Measurements from ENCODE around the gene GAS7.

GAS7 gene

GRCh38 chr17:9905078-9905415, 293.4 kb downstream of the GAS7 start, which contains the start of gene RCVRN:
Gene RCVRN, minus strand, starts transcription at chr17:9905271. Its CDS starts 91 bp downstream, at chr17:9905180.
- TF ChIP-seq FOXK2 (IDR thresholded peaks at IDR 0.05) (no peak), NFRKB (IDR thresholded peaks at IDR 0.05) (no peak), BHLHE40 (IDR thresholded peaks at IDR 0.05; ENCODE audit: borderline replicate concordance) (no peak), ARNT (IDR thresholded peaks at IDR 0.05) (no peak), CTBP1 (IDR thresholded peaks at IDR 0.05; ENCODE audit: borderline replicate concordance) (no peak), ELF4 (IDR thresholded peaks at IDR 0.05) (no peak), TARDBP (IDR thresholded peaks at IDR 0.05) (no peak), FOXM1 (IDR thresholded peaks at IDR 0.05; ENCODE audit: borderline replicate concordance) (no peak), ZNF384 (IDR thresholded peaks at IDR 0.05) (no peak), SUZ12 (IDR thresholded peaks at IDR 0.05) (no peak), FOXA1 (IDR thresholded peaks at IDR 0.05) (no peak), L3MBTL2 (conservative IDR thresholded peaks at IDR 0.05) (no peak), HDGF (IDR thresholded peaks at IDR 0.05; ENCODE audit: borderline replicate concordance) (no peak), LEF1 (IDR thresholded peaks at IDR 0.05; ENCODE audit: borderline replicate concordance) (no peak), PKNOX1 (IDR thresholded peaks at IDR 0.05) (no peak), SP1 (IDR thresholded peaks at IDR 0.05) (no peak)
- CTCF ChIA-PET, result interaction anchor here (0.6 kb wide), 1 partner anchor 27 kb away, joined by 5 read pairs; no protein-coding TSS in a partner anchor
- no peak for DNase-seq (ENCODE audit: extremely low spot score)
- POLR2A ChIA-PET, result no interaction called here

GRCh38 chr17:9904277-9905077, 293.9 kb downstream of the GAS7 start:
- TF ChIP-seq TARDBP (IDR thresholded peaks at IDR 0.05), result no peak
- no peak for TF ChIP-seq SP1 (IDR thresholded peaks at IDR 0.05)
- no peak for TF ChIP-seq BHLHE40 (IDR thresholded peaks at IDR 0.05; ENCODE audit: borderline replicate concordance)
- TF ChIP-seq NFRKB (IDR thresholded peaks at IDR 0.05), result no peak
- TF ChIP-seq LEF1 (IDR thresholded peaks at IDR 0.05; ENCODE audit: borderline replicate concordance), result no peak
- TF ChIP-seq ZNF384 (IDR thresholded peaks at IDR 0.05), result no peak
- no peak for TF ChIP-seq PKNOX1 (IDR thresholded peaks at IDR 0.05)
- TF ChIP-seq FOXK2 (IDR thresholded peaks at IDR 0.05), result no peak
- no peak for TF ChIP-seq SUZ12 (IDR thresholded peaks at IDR 0.05)
- no peak for TF ChIP-seq FOXM1 (IDR thresholded peaks at IDR 0.05; ENCODE audit: borderline replicate concordance)
- no peak for TF ChIP-seq ELF4 (IDR thresholded peaks at IDR 0.05)
- TF ChIP-seq L3MBTL2 (conservative IDR thresholded peaks at IDR 0.05), result no peak
- no peak for TF ChIP-seq FOXA1 (IDR thresholded peaks at IDR 0.05)
- no peak for TF ChIP-seq HDGF (IDR thresholded peaks at IDR 0.05; ENCODE audit: borderline replicate concordance)
- no peak for TF ChIP-seq CTBP1 (IDR thresholded peaks at IDR 0.05; ENCODE audit: borderline replicate concordance)
- no peak for TF ChIP-seq ARNT (IDR thresholded peaks at IDR 0.05)
- ChIA-PET CTCF (interaction anchor here (0.6 to 0.7 kb wide), 2 partner anchors 77 to 215 kb away, joined by 3 to 7 read pairs; no protein-coding TSS in a partner anchor), POLR2A (no interaction called here)
- no peak for DNase-seq (ENCODE audit: extremely low spot score)

- CTCF ChIA-PET, result no interaction called here
- TF ChIP-seq NFRKB (IDR thresholded peaks at IDR 0.05) (no peak), FOXM1 (IDR thresholded peaks at IDR 0.05; ENCODE audit: borderline replicate concordance) (no peak), HDGF (IDR thresholded peaks at IDR 0.05; ENCODE audit: borderline replicate concordance) (no peak), PKNOX1 (IDR thresholded peaks at IDR 0.05) (no peak), L3MBTL2 (conservative IDR thresholded peaks at IDR 0.05) (no peak), BHLHE40 (IDR thresholded peaks at IDR 0.05; ENCODE audit: borderline replicate concordance) (no peak), FOXA1 (IDR thresholded peaks at IDR 0.05) (no peak), ELF4 (IDR thresholded peaks at IDR 0.05) (no peak), LEF1 (IDR thresholded peaks at IDR 0.05; ENCODE audit: borderline replicate concordance) (no peak), FOXK2 (IDR thresholded peaks at IDR 0.05) (no peak), SP1 (IDR thresholded peaks at IDR 0.05) (no peak), ARNT (IDR thresholded peaks at IDR 0.05) (no peak), SUZ12 (IDR thresholded peaks at IDR 0.05) (no peak)
- no peak for DNase-seq (ENCODE audit: extremely low spot score)
- POLR2A ChIA-PET, result no interaction called here
These were observed 296.3 kb downstream of the GAS7 start for GRCh38 chr17:9902120-9902519.

- ChIA-PET CTCF (interaction anchor here (0.9 to 1.0 kb wide), 2 partner anchors 10 to 11 kb away, joined by 3 read pairs; no protein-coding TSS in a partner anchor), POLR2A (no interaction called here)
- no peak for TF ChIP-seq FOXM1 (IDR thresholded peaks at IDR 0.05; ENCODE audit: borderline replicate concordance)
- no peak for DNase-seq (ENCODE audit: extremely low spot score)
These were observed 297.6 kb downstream of the GAS7 start for GRCh38 chr17:9900784-9901183.

- CTCF ChIA-PET, result interaction anchor here (0.9 to 1.0 kb wide), 2 partner anchors 10 kb away, joined by 3 read pairs; no protein-coding TSS in a partner anchor
- TF ChIP-seq BHLHE40 (IDR thresholded peaks at IDR 0.05; ENCODE audit: borderline replicate concordance), result no peak
- no peak for TF ChIP-seq FOXA1 (IDR thresholded peaks at IDR 0.05)
- TF ChIP-seq SP1 (IDR thresholded peaks at IDR 0.05), result no peak
- TF ChIP-seq L3MBTL2 (conservative IDR thresholded peaks at IDR 0.05), result no peak
- TF ChIP-seq FOXM1 (IDR thresholded peaks at IDR 0.05; ENCODE audit: borderline replicate concordance), result no peak
- no peak for TF ChIP-seq NFRKB (IDR thresholded peaks at IDR 0.05)
- no peak for TF ChIP-seq FOXK2 (IDR thresholded peaks at IDR 0.05)
- TF ChIP-seq TARDBP (IDR thresholded peaks at IDR 0.05), result no peak
- TF ChIP-seq PKNOX1 (IDR thresholded peaks at IDR 0.05), result no peak
- TF ChIP-seq SUZ12 (IDR thresholded peaks at IDR 0.05), result no peak
- no peak for TF ChIP-seq LEF1 (IDR thresholded peaks at IDR 0.05; ENCODE audit: borderline replicate concordance)
- no peak for TF ChIP-seq ZNF384 (IDR thresholded peaks at IDR 0.05)
- POLR2A ChIA-PET, result no interaction called here
- no peak for DNase-seq (ENCODE audit: extremely low spot score)
These were observed 298.3 kb downstream of the GAS7 start for GRCh38 chr17:9900044-9900594.
